HepG2 (cell line): ENCODE results near the gene GJC1. TPM values are rescaled to one million over a fixed set of nuclear protein-coding genes. Genes with fewer than 3 reads are reported as not detected.

Experiments used
- ARID2 ChIP-seq: sonication (generic); formaldehyde crosslinking; IDR thresholded peaks from 2 replicates; pipeline ENCODE4 v1.8.1; 2022; ENCODE audit warnings: mild to moderate bottlenecking, missing genetic modification reagents, borderline replicate concordance
- HNF4G ChIP-seq, 2 experiments: sonication (generic) in 1 of 2; formaldehyde crosslinking in 1 of 2; IDR thresholded peaks; 2 replicates each; pipeline versions ENCODE4 v1.4.0 to v1.6.1; 2011 to 2020; ENCODE audit warnings: borderline replicate concordance in 2 of 2, low read depth in 2 of 2, mild to moderate bottlenecking in 2 of 2, low read length in 1 of 2, missing genetic modification reagents in 1 of 2, moderate library complexity in 1 of 2
- HOXA5 ChIP-seq: sonication (generic); formaldehyde crosslinking; IDR thresholded peaks from 2 replicates; pipeline ENCODE4 v1.4.0; 2020; ENCODE audit warnings: missing genetic modification reagents
- KAT8 ChIP-seq: IDR thresholded peaks from 2 replicates; pipeline ENCODE4 v1.6.1; 2016; ENCODE audit warnings: missing genetic modification reagents, missing compliant biosample characterization
- LBX2 ChIP-seq: sonication (generic); formaldehyde crosslinking; IDR thresholded peaks from 2 replicates; pipeline ENCODE4 v1.5.0; 2020; ENCODE audit warnings: missing genetic modification reagents, mild to moderate bottlenecking, borderline replicate concordance
- ZNF143 ChIP-seq: sonication (generic); formaldehyde crosslinking; IDR thresholded peaks from 2 replicates; pipeline ENCODE4 v1.4.0; 2020; ENCODE audit warnings: missing genetic modification reagents
- ZNF235 ChIP-seq: sonication (generic); formaldehyde crosslinking; IDR thresholded peaks from 2 replicates; pipeline ENCODE4 v1.8.1; 2023; ENCODE audit warnings: mild to moderate bottlenecking, missing genetic modification reagents, borderline replicate concordance
- ZNF547 ChIP-seq: sonication (generic); formaldehyde crosslinking; IDR thresholded peaks from 2 replicates; pipeline ENCODE4 v1.5.1; 2020; ENCODE audit warnings: mild to moderate bottlenecking, missing genetic modification reagents
- ZNF564 ChIP-seq: sonication (generic); formaldehyde crosslinking; IDR thresholded peaks from 2 replicates; pipeline ENCODE4 v1.8.1; 2023; ENCODE audit warnings: mild to moderate bottlenecking, missing genetic modification reagents
- ZNF761 ChIP-seq: sonication (generic); formaldehyde crosslinking; conservative IDR thresholded peaks from 2 replicates; pipeline ENCODE4 v1.4.0; 2020; ENCODE audit warnings: mild to moderate bottlenecking, missing genetic modification reagents
- ZNF883 ChIP-seq: sonication (generic); formaldehyde crosslinking; IDR thresholded peaks from 2 replicates; pipeline ENCODE4 v1.5.1; 2020; ENCODE audit warnings: mild to moderate bottlenecking, missing genetic modification reagents; ENCODE audit errors: not compliant biosample characterization
- polyA plus RNA-seq, 8 experiments: library from polyadenylated mRNA; depleted of rRNA in 3 of 8; stranded (reverse) in 7 of 8; unstranded in 1 of 8; fragments of >200 nt; fragmentation: Illumina TruSeq in 4 of 8; extraction: Trizol in 4 of 8; gene quantifications; 2 replicates each; pipeline versions ENCODE4 v1.2.1 to v1.2.3, GENCODE V29; 2011 to 2016; ENCODE audit warnings: low read depth in 4 of 8, missing spikeins in 1 of 8, mixed read lengths in 1 of 8; ENCODE audit not compliant: insufficient read depth in 1 of 8
- total RNA-seq, 5 experiments: library from RNA; depleted of rRNA; stranded (reverse); fragments of >200 nt; fragmentation: Illumina TruSeq; extraction: Trizol; gene quantifications; 2 replicates each; pipeline ENCODE4 v1.2.3, GENCODE V29; 2016; ENCODE audit warnings: low read depth in 1 of 5
- TF ChIP-seq, protein P1 (sequence below): sonication (generic); formaldehyde crosslinking; IDR thresholded peaks from 2 replicates; pipeline ENCODE4 v1.4.0; 2020; ENCODE audit warnings: missing genetic modification reagents
- TF ChIP-seq, protein P2 (sequence below): sonication (generic); formaldehyde crosslinking; IDR thresholded peaks from one replicate; pipeline ENCODE4 v1.5.1; 2020; ENCODE audit warnings: mild to moderate bottlenecking, missing genetic modification reagents; ENCODE audit errors: not compliant biosample characterization
- TF ChIP-seq, protein P3 (sequence below): sonication (generic); formaldehyde crosslinking; IDR thresholded peaks from 2 replicates; pipeline ENCODE4 v1.5.0; 2020; ENCODE audit warnings: mild to moderate bottlenecking, missing genetic modification reagents

Gene GJC1
- total and polyA plus RNA-seq, 2 of the 13 experiments (the other 11 are each of a cell fraction or from before 2014, with no cell fraction given): 1.7 TPM

GRCh38 chr17:44775136-44775837 lies 54.8 kb downstream of the GJC1 start (continued):
- peak; percentile 88 for TF ChIP-seq ZNF883
- TF ChIP-seq LBX2 (CRISPR knock-in tag): 0 out of 2 replicates have a peak, but pooled peaks have one; percentile 82
- peak; percentile 40; the same call in 1 of the 2 replicates for TF ChIP-seq ZNF235 (CRISPR knock-in tag)
- no peak; the same call in 1 of the 2 replicates for TF ChIP-seq HOXA5 (CRISPR knock-in tag)
- TF ChIP-seq HNF4G (IDR thresholded peaks at IDR 0.05; ENCODE audit: borderline replicate concordance, low read depth, low read length): no peak
- no peak for TF ChIP-seq HNF4G (CRISPR knock-in tag; IDR thresholded peaks at IDR 0.05; ENCODE audit: borderline replicate concordance, low read depth)
- TF ChIP-seq, protein P1, sequence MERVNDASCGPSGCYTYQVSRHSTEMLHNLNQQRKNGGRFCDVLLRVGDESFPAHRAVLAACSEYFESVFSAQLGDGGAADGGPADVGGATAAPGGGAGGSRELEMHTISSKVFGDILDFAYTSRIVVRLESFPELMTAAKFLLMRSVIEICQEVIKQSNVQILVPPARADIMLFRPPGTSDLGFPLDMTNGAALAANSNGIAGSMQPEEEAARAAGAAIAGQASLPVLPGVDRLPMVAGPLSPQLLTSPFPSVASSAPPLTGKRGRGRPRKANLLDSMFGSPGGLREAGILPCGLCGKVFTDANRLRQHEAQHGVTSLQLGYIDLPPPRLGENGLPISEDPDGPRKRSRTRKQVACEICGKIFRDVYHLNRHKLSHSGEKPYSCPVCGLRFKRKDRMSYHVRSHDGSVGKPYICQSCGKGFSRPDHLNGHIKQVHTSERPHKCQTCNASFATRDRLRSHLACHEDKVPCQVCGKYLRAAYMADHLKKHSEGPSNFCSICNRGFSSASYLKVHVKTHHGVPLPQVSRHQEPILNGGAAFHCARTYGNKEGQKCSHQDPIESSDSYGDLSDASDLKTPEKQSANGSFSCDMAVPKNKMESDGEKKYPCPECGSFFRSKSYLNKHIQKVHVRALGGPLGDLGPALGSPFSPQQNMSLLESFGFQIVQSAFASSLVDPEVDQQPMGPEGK (CRISPR knock-in tag): no peak
- TF ChIP-seq ZNF761 (CRISPR knock-in tag): 0 out of 2 replicates have a peak, but pooled peaks have one; percentile 53
- TF ChIP-seq ZNF564 (CRISPR knock-in tag): no peak
- peak; percentile 52; the same call in 1 of the 2 replicates for TF ChIP-seq ZNF547 (CRISPR knock-in tag)
- TF ChIP-seq, protein P2, sequence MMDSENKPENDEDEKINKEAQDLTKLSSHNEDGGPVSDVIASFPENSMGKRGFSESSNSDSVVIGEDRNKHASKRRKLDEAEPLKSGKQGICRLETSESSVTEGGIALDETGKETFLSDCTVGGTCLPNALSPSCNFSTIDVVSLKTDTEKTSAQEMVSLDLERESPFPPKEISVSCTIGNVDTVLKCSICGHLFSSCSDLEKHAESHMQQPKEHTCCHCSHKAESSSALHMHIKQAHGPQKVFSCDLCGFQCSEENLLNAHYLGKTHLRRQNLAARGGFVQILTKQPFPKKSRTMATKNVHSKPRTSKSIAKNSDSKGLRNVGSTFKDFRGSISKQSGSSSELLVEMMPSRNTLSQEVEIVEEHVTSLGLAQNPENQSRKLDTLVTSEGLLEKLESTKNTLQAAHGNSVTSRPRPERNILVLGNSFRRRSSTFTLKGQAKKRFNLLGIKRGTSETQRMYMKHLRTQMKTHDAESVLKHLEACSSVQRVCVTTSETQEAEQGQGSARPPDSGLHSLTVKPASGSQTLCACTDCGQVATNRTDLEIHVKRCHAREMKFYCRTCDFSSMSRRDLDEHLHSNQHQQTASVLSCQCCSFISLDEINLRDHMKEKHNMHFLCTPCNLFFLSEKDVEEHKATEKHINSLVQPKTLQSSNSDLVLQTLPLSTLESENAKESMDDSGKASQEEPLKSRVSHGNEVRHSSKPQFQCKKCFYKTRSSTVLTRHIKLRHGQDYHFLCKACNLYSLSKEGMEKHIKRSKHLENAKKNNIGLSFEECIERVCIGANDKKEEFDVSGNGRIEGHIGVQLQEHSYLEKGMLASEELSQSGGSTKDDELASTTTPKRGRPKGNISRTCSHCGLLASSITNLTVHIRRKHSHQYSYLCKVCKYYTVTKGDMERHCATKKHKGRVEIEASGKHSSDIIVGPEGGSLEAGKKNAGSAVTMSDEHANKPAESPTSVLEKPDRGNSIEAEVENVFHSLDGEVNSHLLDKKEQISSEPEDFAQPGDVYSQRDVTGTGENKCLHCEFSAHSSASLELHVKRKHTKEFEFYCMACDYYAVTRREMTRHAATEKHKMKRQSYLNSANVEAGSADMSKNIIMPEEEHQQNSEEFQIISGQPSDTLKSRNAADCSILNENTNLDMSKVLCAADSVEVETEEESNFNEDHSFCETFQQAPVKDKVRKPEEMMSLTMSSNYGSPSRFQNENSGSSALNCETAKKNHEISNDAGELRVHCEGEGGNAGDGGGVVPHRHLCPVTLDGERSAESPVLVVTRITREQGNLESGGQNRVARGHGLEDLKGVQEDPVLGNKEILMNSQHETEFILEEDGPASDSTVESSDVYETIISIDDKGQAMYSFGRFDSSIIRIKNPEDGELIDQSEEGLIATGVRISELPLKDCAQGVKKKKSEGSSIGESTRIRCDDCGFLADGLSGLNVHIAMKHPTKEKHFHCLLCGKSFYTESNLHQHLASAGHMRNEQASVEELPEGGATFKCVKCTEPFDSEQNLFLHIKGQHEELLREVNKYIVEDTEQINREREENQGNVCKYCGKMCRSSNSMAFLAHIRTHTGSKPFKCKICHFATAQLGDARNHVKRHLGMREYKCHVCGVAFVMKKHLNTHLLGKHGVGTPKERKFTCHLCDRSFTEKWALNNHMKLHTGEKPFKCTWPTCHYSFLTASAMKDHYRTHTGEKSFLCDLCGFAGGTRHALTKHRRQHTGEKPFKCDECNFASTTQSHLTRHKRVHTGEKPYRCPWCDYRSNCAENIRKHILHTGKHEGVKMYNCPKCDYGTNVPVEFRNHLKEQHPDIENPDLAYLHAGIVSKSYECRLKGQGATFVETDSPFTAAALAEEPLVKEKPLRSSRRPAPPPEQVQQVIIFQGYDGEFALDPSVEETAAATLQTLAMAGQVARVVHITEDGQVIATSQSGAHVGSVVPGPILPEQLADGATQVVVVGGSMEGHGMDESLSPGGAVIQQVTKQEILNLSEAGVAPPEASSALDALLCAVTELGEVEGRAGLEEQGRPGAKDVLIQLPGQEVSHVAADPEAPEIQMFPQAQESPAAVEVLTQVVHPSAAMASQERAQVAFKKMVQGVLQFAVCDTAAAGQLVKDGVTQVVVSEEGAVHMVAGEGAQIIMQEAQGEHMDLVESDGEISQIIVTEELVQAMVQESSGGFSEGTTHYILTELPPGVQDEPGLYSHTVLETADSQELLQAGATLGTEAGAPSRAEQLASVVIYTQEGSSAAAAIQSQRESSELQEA (CRISPR knock-in tag): no peak
- peak; percentile 8; the same call in 1 of the 2 replicates for TF ChIP-seq KAT8 (CRISPR knock-in tag)
- TF ChIP-seq ZNF143 (CRISPR knock-in tag): no peak
- TF ChIP-seq, protein P3, sequence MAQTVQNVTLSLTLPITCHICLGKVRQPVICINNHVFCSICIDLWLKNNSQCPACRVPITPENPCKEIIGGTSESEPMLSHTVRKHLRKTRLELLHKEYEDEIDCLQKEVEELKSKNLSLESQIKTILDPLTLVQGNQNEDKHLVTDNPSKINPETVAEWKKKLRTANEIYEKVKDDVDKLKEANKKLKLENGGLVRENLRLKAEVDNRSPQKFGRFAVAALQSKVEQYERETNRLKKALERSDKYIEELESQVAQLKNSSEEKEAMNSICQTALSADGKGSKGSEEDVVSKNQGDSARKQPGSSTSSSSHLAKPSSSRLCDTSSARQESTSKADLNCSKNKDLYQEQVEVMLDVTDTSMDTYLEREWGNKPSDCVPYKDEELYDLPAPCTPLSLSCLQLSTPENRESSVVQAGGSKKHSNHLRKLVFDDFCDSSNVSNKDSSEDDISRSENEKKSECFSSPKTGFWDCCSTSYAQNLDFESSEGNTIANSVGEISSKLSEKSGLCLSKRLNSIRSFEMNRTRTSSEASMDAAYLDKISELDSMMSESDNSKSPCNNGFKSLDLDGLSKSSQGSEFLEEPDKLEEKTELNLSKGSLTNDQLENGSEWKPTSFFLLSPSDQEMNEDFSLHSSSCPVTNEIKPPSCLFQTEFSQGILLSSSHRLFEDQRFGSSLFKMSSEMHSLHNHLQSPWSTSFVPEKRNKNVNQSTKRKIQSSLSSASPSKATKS: no peak
- peak; percentile 71 for TF ChIP-seq ARID2
